HG03159 (cell line): ENCODE results near the gene PCDH9.
"Not testable (repeated sequence)": the region's sequence is repeated elsewhere in the genome, so short reads cannot be mapped to it uniquely, and the experiment has no call there.

ENCODE experiments used
- ATAC-seq: cut with Tn5 transposase; IDR thresholded peaks from one replicate; pipeline ENCODE4 v1.9.1; 2021; ENCODE audit warnings: mild to moderate bottlenecking, moderate library complexity; ENCODE audit not compliant: unreplicated experiment

The PCDH9 gene

DNA sequence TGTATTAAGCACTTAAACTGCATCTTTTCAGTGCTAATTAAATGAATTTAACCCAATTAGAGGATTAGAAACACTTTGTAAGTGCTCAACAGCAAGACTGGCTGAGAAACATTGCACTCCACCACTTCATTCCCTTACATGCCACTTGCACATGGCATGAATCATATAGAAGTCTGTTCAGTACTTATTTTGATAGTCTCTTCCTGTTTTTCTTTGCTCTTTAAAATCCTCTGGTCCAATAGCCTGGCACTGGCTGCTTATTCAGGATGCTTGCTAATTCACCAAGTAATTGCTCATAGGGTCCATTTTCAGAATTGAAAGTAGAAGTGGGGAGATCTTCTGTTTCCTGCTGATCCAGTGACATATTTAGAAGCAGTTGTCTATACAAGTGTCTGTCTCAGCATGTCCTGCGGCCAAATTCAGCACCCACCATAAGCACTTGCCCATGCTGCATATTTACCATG is 900.1 kb downstream of the PCDH9 start:
- no peak for ATAC-seq

DNA sequence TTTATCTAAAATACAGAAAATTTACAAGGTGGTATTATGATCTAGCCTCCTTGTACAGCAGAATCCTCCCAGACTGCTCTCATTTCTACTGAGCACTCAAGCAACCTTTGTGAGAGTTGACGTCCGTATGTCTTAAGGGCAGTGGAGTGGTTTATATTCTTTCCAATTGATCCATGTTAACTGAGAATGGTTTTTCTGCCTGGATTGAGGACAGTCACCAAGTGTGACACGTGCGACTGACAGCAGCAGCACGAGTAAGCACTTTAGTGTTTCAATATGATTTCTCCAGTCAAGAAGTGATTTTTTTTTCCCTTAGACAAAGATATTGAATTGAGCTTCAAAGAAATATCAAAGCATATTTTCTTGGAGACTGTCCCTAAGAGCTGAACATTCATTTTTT is 901.7 kb downstream of the PCDH9 start:
- ATAC-seq = no peak

DNA sequence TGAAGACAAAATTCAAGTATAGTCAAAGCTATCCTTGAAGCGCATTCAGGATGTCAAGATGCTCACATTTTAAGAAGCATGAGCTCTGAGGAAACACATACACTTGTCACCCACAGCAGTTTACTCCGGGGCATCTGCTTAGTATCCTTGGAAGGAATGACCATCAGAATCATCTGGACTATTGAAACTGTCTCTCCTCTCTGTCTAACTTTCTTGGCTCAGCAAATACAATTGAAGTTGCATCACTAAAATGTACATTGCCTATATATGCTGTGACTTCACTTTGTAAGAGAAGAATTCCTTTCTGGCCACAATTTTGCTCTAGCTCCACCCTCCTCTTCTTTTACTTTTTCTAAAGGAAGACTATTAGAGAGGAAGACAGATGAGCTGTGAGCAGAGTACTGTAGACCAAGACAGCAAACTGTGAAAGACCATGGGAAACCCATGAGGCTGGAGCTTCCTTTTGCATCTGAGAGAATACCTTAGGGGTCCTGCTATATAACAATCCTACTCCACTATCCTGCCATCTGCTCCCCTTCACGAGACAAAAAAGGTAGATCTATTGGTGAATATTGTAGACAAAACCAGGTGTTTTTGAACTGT is 906.3 kb downstream of the PCDH9 start:
- no peak for ATAC-seq

DNA sequence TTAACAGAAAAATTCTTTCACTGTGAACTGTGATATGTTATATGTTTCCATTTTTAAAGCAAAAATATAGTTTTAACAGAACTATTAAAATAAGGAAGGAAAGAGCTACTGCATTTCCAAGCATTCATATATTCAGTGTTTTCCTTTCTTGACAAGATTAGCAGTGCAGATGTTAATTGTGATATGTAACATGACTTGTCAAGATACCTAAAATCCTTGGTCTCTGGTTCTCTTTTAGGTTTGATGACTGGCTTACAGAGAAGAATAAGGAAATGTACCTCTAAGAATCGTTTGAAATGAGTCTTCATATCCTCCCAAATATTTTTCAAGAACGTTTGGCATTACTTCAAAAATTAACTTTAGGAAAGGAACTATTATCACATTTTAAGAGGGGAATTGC is 907.2 kb downstream of the PCDH9 start:
- ATAC-seq = no peak

DNA sequence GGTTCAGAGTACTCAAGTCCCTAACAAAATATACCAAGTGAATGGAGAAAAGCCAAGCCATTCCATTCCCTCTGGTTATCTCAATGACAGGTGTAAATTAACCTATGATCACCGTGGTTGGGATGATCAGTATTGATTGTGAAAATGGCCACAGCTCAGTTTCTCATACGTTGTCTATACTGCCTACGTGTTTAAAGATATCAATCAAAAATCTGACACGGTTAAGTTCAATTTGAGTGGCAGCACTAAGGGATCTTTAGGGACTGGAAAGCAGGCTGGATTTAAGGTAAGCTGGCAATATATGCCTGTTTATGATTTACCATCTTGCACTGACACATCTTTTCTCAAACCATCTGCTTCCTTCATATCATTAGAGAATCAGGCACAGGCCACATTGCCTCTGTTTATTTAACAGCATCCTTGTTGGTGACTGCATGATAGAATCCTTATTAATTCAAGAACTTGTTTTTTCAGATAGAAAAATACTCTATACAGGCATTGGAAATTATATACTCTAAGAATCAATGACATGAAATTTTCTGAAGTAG is 907.9 kb downstream of the PCDH9 start:
- no peak for ATAC-seq

DNA sequence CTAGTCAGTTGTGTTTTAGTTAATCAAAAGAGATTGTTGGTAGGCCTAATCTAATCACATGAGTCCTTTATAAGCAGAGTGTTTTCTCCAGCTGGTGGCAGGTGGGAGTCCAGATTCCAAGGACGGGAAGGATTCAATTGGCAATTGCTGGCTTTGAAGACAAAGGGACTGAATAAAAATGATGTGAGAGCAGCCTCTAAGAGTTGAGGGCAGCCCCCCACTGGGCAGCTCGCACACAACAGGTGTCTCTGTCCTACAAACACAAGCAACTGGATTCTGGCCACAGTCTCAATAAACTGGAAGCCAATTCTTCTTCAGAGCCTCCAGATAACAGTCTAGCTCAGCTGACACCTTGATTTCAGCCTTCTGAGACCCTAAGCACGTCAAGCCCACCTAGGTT is 915.2 kb downstream of the PCDH9 start:
- no peak for ATAC-seq

DNA sequence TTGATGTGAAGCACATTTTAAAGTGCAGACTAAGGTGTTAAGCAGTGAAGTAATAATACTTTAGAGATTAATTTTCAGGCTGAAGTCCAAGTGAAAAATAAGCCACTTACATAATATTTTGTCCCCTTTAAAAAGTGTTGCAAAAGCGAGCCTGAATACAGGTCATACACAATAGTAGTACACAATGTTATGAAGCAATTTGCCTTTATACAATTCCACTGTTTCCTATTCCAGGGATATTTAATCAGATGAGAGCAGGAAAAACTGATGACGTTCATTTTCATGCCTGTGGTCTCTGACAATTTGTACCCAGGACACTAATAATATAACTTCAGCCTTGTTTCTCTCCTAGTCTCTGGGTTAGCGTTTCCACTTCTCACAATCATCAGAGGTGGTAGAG is 916.7 kb downstream of the PCDH9 start:
- no peak for ATAC-seq

DNA sequence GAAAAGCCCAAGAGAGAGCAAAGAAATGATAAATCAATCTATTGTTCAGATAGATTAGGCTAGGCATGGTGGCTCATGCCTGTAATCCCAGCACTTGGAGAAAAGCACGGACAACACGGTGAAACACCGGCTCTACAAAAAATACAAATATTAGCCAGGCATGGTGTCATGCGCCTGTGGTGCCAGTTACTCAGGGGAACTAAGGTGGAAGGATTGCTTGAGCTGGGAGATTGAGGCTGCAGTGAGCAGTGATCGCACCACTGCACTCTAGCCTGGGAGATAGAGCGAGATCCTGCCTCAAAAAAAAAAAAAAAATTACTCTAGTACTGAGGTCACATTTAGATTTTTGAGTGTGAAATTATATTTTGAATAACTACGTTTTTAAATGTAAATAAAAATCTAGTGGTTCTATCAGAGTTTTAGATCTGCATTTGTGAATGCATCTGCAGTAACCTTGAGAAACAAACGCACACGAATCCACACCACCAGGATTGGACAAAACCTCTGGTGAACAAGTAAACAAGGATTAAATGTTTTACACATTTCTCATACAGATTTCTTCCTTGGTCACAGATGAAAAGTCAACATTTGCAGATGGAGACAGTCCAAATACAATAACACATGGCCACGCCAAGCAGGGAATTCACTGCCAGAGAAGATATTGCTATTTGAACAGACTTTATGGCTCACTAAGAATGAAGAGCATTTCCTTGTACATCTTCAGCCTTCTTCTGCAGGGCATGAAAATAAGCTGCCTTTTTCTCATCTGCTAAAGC is 917.6 kb downstream of the PCDH9 start:
- ATAC-seq = no peak

DNA sequence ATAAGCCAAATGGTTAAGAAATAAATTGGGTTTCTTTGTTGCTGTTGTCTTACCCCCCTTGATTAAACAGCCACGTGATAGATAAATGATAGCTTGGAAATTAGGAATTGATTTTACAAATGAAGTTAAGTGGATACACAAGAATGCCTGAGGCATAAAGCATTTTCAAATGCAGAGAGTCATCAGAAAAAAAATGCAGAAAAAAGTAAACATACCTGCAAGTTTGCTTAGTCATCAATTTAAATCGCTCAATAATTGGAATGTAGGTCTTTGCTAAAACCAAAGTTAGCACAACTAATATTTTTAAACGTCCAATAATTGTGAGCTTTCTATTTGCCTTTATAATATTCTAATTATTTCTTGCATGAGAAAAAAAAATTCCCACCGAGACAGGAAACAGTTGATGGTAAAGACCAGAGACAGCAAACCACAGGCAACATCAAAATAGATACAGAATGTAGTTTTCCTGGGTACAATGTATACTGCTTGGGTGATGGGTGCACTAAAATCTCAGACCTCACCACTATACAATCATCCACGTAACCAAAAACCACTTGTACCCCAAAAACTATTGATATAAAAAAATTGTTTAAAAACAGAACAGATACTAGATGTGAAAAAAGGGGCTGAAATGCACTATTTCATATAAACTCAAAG is 924.0 kb downstream of the PCDH9 start:
- ATAC-seq = no peak

DNA sequence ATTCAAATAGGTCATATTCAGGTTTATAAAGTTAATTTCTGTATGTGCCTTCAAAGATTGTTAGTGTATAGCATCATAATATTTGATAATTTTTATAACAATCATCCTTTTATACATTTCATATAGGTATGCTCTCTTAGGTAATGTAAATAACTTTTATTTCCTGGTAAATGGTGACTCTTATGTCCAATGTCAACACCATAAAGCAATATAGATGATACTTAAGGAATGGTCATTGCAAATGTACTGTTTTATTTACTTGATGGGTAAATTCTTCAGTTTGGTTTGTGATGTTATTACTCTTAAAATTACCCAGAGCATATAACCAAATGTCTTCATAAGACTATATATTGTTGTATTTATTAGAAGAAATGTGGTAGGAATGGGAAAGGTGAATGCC is 928.7 kb downstream of the PCDH9 start:
- no peak for ATAC-seq

DNA sequence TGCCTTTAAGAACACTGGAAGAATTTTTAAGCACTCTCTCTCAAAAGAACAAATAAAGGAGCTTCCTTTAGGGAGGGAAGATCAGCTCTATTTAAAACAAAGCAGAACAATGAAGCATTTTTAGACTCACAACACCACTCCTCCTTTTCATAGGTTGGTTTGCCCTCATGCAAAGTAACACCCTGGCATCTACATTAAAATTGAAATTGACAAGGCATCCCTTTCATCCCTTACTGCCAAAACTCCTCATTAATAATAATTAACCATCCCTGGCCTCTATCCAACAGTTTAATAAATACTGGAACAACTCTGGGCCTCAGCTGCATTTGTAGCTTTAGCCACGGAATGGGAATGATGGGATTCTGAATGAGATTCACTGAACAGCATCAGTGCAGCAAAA is 929.1 kb downstream of the PCDH9 start:
- ATAC-seq = no peak

DNA sequence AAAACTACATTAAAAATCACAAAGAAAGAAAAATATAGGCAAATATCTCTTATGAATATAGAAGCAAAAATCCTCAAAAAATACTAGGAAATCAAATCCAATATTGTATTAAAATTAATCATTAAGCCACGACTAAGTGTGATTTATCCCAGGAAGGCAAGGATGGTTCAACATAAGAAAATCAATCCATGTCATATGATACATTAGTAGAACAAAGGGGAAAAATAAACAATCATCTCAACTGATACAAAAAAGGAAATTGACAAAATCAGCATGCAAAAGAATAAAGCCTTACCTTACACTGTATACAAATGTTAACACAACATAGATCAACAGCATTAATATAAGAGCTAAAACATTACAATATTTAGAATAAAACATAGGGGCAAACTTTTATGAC is 933.3 kb downstream of the PCDH9 start:
- ATAC-seq = no peak

DNA sequence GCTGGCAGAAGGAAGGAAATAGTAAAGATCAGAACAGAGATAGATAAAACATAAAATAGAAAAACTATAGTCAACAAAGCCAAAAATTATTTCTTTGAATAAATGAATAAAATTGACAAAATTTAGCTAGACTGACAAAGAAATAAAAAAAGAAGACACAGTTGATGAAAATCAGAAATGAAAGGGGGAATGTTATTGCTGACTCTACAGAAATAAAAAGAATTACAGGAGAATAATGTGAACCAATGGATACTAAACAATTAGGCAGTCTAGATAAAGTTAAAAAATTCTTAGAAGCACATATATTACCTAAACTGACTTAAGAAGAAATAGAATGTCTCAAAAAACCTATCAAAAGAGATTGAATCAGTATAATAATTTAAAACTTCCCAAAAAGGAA is 933.8 kb downstream of the PCDH9 start:
- ATAC-seq = no peak

DNA sequence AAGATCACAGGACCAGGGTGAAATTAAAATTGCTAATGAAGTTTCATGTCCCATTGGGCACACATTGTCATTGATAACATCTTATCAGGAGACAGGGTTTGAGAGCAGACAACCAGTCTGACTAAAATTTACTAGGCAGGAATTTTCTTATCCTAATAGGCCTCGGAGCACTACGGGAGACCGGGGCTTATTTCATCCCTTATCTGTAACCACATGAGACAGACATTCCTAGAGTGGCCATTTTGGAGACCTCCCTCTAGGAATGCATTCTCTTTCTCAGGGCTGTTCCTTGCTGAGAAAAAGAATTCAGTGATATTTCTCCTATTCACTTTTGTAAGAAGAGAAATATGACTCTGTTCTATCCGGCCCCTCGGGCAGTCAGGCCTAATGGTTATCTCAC is 943.3 kb downstream of the PCDH9 start:
- ATAC-seq = not testable (repeated sequence)

DNA sequence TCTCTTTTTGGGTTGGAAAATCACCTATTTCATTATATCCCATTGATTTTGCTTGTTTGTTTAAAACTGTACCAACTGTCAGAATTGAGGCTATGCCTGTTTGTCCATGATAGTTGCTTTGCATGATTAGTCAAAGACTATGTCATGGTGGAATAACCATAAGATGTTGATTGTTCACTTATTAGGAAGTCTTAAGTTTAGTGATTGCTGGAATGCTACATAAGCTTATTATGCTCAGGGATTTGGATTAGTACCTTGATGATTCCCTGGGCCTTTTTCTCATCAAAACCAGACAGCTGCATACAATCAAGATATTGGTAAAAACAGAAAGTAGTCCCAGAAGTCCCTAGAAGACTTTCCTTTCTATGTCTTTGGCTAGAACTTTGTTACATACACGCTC is 954.7 kb downstream of the PCDH9 start:
- ATAC-seq = no peak

DNA sequence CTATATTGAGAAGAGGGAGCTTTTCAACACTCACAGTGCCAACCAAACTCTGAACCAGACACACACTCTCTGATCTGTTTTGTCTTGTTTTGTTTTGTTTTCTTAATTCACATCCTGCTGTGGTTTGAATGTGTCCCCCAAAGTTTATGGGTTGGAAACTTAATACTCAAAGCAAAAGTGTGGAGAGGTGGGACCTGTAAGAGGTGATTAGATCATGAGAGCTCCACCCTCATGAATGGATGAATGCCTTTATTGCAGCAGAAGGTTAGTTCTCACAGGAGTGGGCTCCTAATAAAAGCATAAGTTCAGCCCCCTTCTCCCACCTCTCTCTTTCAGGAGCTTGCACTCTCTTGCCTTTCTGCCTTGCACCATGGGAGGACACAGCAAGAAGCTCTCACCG is 957.1 kb downstream of the PCDH9 start:
- no peak for ATAC-seq

DNA sequence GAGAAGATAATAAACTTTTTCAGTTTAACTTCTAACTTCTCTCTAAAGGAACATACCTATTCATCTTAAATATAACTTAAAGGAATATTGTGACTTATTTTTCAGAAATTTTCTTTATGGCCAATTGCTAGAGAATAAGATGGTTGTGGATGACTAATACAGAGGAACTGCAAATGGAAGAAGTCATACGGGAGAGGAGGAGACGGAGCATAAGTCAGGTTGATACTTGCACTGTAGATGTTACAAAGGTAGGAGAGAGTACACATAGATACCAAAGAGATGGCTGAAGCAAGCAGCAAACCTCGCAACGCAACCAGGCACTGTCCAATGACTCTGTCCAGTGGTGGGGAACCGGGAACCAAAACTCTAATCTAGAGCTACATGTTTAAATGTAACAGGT is 963.4 kb downstream of the PCDH9 start:
- ATAC-seq = no peak

DNA sequence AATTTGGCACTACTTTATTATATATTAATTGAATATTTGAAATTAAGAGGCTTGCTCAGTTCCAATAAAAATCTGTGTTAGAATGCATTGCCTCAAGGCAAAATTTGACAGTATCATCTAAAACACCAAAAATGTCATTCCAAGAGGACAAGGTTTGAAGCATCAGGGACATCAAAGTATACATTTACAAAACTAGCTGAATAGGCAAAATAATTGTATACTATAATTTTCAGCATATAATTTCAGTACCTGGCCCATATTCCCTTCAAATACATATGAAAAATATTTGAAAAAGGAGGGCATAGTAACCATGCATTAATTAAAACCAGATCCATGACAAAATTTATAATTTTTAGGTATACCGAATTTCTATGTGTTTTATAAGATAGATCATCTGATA is 963.8 kb downstream of the PCDH9 start:
- no peak for ATAC-seq

DNA sequence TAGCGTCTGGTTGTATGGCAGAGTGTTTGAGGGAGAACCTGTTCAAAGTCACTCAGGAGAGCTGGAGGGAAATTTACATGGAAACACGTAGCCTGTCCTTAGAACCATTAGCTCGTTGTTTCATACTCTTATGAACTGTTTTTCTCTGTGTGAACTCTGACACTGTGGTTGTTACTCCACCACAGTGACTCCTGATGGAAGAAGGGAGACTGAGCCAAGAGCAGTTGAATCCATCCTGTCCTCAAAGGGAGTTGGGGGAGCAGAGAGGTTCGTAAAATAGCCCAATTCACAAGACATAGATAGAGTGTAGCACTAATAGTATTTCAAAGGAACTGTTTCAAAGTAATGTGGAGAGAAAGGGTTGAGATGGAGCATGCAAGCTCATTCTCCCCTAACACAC is 964.8 kb downstream of the PCDH9 start:
- no peak for ATAC-seq

DNA sequence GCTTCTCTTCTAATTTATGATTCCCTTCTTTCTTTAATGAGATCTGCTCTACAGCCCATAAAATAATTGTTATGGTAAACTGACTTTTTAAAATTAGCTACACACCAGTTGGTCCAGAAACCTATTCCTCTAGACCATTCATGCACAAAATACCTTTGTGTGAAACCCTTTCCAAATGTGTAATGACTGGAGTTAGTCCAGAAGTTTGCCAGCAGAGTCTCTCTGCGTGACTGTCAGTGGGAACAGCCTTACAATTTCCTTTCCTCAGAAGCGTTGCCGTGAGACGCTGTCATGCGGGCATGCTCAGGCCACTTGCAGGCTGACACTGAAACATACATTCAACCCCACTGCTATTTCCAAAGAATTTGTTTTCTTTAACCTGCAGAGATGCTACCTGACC is 965.2 kb downstream of the PCDH9 start:
- no peak for ATAC-seq

DNA sequence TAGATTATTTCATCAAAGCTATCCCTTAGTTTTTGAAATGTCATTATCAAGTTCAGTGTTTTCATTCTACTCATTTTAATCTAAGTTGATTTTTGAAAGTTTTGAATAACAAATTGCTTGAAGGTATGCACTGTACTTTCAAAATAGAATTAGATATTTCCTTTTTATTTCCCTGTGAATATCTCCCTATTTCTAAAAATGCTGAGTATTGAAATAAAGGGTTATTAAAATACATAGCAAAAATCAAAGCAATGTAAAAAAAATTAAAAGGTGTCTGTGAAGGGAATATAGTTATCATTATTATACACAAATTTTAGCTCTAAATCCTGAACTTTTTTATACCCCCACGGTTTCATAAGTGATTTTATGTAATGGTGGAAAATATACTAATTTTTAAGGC is 967.8 kb downstream of the PCDH9 start:
- no peak for ATAC-seq

DNA sequence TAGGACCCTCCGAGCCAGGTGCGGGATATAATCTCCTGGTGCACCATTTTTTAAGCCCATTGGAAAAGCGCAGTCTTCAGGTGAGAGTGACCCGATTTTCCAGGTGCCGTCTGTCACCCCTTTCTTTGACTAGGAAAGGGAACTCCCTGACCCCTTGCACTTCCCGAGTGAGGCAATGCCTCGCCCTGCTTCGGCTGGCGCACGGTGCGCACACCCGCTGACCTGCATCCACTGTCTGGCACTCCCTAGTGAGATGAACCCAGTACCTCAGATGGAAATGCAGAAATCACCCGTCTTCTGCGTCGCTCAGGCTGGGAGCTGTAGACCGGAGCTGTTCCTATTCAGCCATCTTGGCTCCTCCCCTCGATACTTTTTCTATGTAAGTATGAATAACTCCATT is 970.7 kb downstream of the PCDH9 start:
- ATAC-seq = not testable (repeated sequence)
